Ascending aorta (tissue), 2 donors: ENCODE results near the gene TEAD4. TPM values are rescaled to one million over a fixed set of nuclear protein-coding genes. Genes with fewer than 3 reads are reported as not detected.

ENCODE experiments used
- DNase-seq, 2 donors: peaks; one replicate each; pipeline ENCODE4 v3.0.0-alpha.2; 2019; ENCODE audit warnings: low spot score in 2 of 2
- H3K27ac ChIP-seq, 2 donors: fragments of 200-600 bp; sonication (generic); one replicate each; pipeline ENCODE4 v1.5.1; 2016 to 2017; ENCODE audit warnings: mild to moderate bottlenecking in 1 of 2
- H3K27me3 ChIP-seq: fragments of 200-600 bp; sonication (generic); one replicate; pipeline ENCODE4 v1.5.1; 2017
- H3K36me3 ChIP-seq, 2 donors: fragments of 200-600 bp; sonication (generic); one replicate each; pipeline ENCODE4 v1.5.1; 2016
- H3K4me1 ChIP-seq, 2 donors: fragments of 200-600 bp; sonication (generic); one replicate each; pipeline ENCODE4 v1.5.1; 2016 to 2017; ENCODE audit warnings: mild to moderate bottlenecking in 1 of 2
- H3K4me3 ChIP-seq, 2 donors: fragments of 200-600 bp; sonication (generic); one replicate each; pipeline ENCODE4 v1.5.1; 2016 to 2017; ENCODE audit warnings: mild to moderate bottlenecking in 1 of 2
- H3K9me3 ChIP-seq, 2 donors: fragments of 200-600 bp; sonication (generic); one replicate each; pipeline ENCODE4 v1.5.1; 2016
- intact Hi-C: fragments of 100-400 bp; cut with DNase I; formaldehyde crosslinking; loops from one replicate; pipeline ENCODE4 v1.15.1; 2023
- total RNA-seq: library from RNA; depleted of rRNA; stranded (reverse); fragments of >200 nt; gene quantifications from one replicate; pipeline ENCODE4 v1.1.0, GENCODE V29; 2016
- TF ChIP-seq, protein P1 (sequence below), 3 experiments: fragments of 200-600 bp in 2 of 3; fragments of 450-650 bp in 1 of 3; sonication (generic) in 2 of 3; IDR thresholded peaks; one replicate each; pipeline ENCODE4 v1.5.1; 2016 to 2019; ENCODE audit warnings: antibody characterized with exemption in 3 of 3, mild to moderate bottlenecking in 1 of 3, moderate library complexity in 1 of 3

Gene TEAD4
- total RNA-seq, 1 donor from 2014 or later = 76.1 TPM

DNA sequence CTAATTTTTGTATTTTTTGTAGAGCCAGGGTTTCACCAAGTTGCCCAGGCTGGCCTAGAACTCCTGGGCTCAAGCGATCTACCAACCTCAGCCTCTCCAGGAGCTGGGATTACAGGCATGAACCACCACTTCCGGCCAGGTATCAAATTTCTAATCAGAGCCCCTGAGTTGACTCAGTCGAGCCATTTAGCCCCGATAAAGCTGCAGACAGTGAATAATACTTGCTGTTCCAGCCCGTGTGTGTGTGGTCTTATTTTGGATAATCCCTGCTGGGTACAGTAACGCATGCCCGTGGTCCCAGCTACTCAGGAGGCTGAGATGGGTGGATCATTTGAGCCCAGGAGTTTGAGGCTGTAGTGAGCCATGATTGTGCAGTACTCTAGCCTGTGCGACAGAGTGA is 57.0 kb downstream of the TEAD4 start:
- TF ChIP-seq, protein P1, sequence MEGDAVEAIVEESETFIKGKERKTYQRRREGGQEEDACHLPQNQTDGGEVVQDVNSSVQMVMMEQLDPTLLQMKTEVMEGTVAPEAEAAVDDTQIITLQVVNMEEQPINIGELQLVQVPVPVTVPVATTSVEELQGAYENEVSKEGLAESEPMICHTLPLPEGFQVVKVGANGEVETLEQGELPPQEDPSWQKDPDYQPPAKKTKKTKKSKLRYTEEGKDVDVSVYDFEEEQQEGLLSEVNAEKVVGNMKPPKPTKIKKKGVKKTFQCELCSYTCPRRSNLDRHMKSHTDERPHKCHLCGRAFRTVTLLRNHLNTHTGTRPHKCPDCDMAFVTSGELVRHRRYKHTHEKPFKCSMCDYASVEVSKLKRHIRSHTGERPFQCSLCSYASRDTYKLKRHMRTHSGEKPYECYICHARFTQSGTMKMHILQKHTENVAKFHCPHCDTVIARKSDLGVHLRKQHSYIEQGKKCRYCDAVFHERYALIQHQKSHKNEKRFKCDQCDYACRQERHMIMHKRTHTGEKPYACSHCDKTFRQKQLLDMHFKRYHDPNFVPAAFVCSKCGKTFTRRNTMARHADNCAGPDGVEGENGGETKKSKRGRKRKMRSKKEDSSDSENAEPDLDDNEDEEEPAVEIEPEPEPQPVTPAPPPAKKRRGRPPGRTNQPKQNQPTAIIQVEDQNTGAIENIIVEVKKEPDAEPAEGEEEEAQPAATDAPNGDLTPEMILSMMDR (IDR thresholded peaks at IDR 0.05) = no peak
- no peak for DNase-seq
- Histone ChIP-seq H3K27ac (no peak overlapping the region), H3K36me3 (peaks cover 6 to 18% of the 10 kb centered on the region in 2 donors), H3K9me3 (no peaks in the 10 kb centered on the region), H3K27me3 (no peaks in the 10 kb centered on the region), H3K4me1 (no peaks in the 10 kb centered on the region), H3K4me3 (no peak overlapping the region)
- intact Hi-C loops = no loop called here

GRCh38 chr12:3017281-3017680 is 58.1 kb downstream of the TEAD4 start:
- Histone ChIP-seq H3K4me3 (no peak overlapping the region), H3K4me1 (no peaks in the 10 kb centered on the region), H3K9me3 (no peaks in the 10 kb centered on the region), H3K36me3 (peaks cover 6 to 23% of the 10 kb centered on the region in 2 donors), H3K27me3 (no peaks in the 10 kb centered on the region), H3K27ac (no peak overlapping the region)
- intact Hi-C loops = no loop called here
- no peak for DNase-seq
- TF ChIP-seq, protein P1 (IDR thresholded peaks at IDR 0.05) = no peak

- intact Hi-C loops = no loop called here
- H3K36me3 ChIP-seq = peaks cover 6 to 26% of the 10 kb centered on the region in 2 donors
- no peaks in the 10 kb centered on the region for H3K27me3 ChIP-seq
- H3K27ac ChIP-seq = no peak overlapping the region
- H3K9me3 ChIP-seq = no peaks in the 10 kb centered on the region
- H3K4me3 ChIP-seq = no peak overlapping the region
- TF ChIP-seq, protein P1 (IDR thresholded peaks at IDR 0.05) = no peak
- no peaks in the 10 kb centered on the region for H3K4me1 ChIP-seq
- DNase-seq = no peak
Observed at GRCh38 chr12:3018284-3019004, 59.2 kb downstream of the TEAD4 start.

GRCh38 chr12:3019005-3019680 is 59.9 kb downstream of the TEAD4 start:
- no peak for DNase-seq
- H3K27ac ChIP-seq = no peak overlapping the region
- H3K4me1 ChIP-seq = no peaks in the 10 kb centered on the region
- H3K9me3 ChIP-seq = no peaks in the 10 kb centered on the region
- intact Hi-C loops = no loop called here
- H3K27me3 ChIP-seq = no peaks in the 10 kb centered on the region
- TF ChIP-seq, protein P1 (IDR thresholded peaks at IDR 0.05) = no peak
- H3K36me3 ChIP-seq = peaks cover 6 to 26% of the 10 kb centered on the region in 2 donors
- no peak overlapping the region for H3K4me3 ChIP-seq

DNA sequence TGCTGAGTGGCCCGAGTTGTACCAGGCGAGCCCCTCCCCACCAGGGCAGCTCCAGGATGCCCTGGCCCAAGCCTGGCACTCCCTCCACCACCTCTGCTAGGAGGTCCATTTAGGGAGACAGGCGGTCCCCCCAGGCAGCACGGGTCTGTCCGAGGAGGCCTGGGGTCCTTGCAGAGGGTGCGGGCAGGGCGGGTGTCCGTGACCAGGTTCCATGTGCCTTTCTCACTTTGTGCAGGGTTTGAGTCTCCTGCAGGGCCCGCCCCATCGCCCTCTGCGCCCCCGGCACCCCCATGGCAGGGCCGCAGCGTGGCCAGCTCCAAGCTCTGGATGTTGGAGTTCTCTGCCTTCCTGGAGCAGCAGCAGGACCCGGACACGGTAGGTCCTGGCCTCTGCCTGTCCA is 61.2 kb downstream of the TEAD4 start:
- DNase-seq = no peak
- intact Hi-C loops = no loop called here
- Histone ChIP-seq H3K9me3 (no peaks in the 10 kb centered on the region), H3K27me3 (no peaks in the 10 kb centered on the region), H3K4me3 (no peak overlapping the region), H3K36me3 (peaks cover 6 to 26% of the 10 kb centered on the region in 2 donors), H3K4me1 (no peaks in the 10 kb centered on the region), H3K27ac (no peak overlapping the region)
- TF ChIP-seq, protein P1 (IDR thresholded peaks at IDR 0.05) = no peak
